Left ventricle myocardium inferior (tissue), 1 donor: Measurements from ENCODE around the gene GREB1. TPM values are rescaled to one million over a fixed set of nuclear protein-coding genes. Genes with fewer than 3 reads are reported as not detected.

Experiments
- DNase-seq: peaks from one replicate; pipeline ENCODE4 v3.0.0-alpha.2; 2020
- H3K27ac ChIP-seq: fragments of 200-600 bp; replicated peaks from 2 replicates; pipeline ENCODE4 v1.8.0; 2021
- H3K27me3 ChIP-seq: fragments of 200-600 bp; 2 replicates; pipeline ENCODE4 v1.8.0; 2021; ENCODE audit warnings: low read depth
- H3K36me3 ChIP-seq: fragments of 200-600 bp; 2 replicates; pipeline ENCODE4 v1.8.0; 2021
- H3K4me1 ChIP-seq: fragments of 200-600 bp; 2 replicates; pipeline ENCODE4 v1.8.0; 2021
- H3K4me3 ChIP-seq: fragments of 200-600 bp; 2 replicates; pipeline ENCODE4 v1.8.0; 2021; ENCODE audit warnings: mild to moderate bottlenecking, moderate library complexity
- H3K9me3 ChIP-seq: fragments of 200-600 bp; replicated peaks from 2 replicates; pipeline ENCODE4 v1.8.0; 2021
- CTCF ChIP-seq: fragments of 200-600 bp; IDR thresholded peaks from 2 replicates; pipeline ENCODE4 v1.8.0; 2021; ENCODE audit warnings: antibody characterized with exemption, mild to moderate bottlenecking, borderline replicate concordance
- intact Hi-C: fragments of 100-400 bp; cut with micrococcal nuclease; formaldehyde crosslinking; loops from one replicate; pipeline ENCODE4 v1.11.0; 2022
- total RNA-seq: library from RNA; stranded (reverse); fragmentation: NEBNext Ultra II Directional; extraction: Animal tissue kit (Norgen Biotek cat#: 25700); gene quantifications from one replicate; pipeline ENCODE4 v1.2.1, GENCODE V29; 2021
- donor health status: DM: no; HTN: yes; CAD: no; lungs with severe emphysema.

The GREB1 gene
- total RNA-seq, 1 donor from 2014 or later, result 7.8 TPM

- no peaks in the 10 kb centered on the region for H3K36me3 ChIP-seq
- H3K4me3 ChIP-seq, result no peak overlapping the region
- DNase-seq, result no peak
- no peaks in the 10 kb centered on the region for H3K27me3 ChIP-seq
- H3K27ac ChIP-seq, result no peak overlapping the region
- no peaks in the 10 kb centered on the region for H3K9me3 ChIP-seq
- intact Hi-C loops, result no loop called here
- H3K4me1 ChIP-seq, result peaks cover 34% of the 10 kb centered on the region
- no peak for TF ChIP-seq CTCF
Measured at GRCh38 chr2:11543337-11544216, 9.7 kb downstream of the GREB1 start.

- no peak for TF ChIP-seq CTCF
- intact Hi-C loops, result no loop called here
Measured at GRCh38 chr2:11546072-11546471, 12.2 kb downstream of the GREB1 start.

GRCh38 chr2:11547912-11548497, 14.2 kb downstream of the GREB1 start:
- no peak for TF ChIP-seq CTCF

More at GRCh38 chr2:11546072-11546471, 12.2 kb downstream of the GREB1 start:
- Histone ChIP-seq H3K9me3 (no peaks in the 10 kb centered on the region), H3K4me1 (peaks cover 13% of the 10 kb centered on the region), H3K36me3 (no peaks in the 10 kb centered on the region), H3K27me3 (no peaks in the 10 kb centered on the region), H3K4me3 (no peak overlapping the region), H3K27ac (no peak overlapping the region)
- DNase-seq, result no peak

GRCh38 chr2:11550302-11550701, 16.5 kb downstream of the GREB1 start:
- intact Hi-C loops, result no loop called here
- Histone ChIP-seq H3K4me3 (no peak overlapping the region), H3K4me1 (peaks cover 6% of the 10 kb centered on the region), H3K27me3 (no peaks in the 10 kb centered on the region), H3K9me3 (no peaks in the 10 kb centered on the region), H3K36me3 (no peaks in the 10 kb centered on the region), H3K27ac (no peak overlapping the region)
- TF ChIP-seq CTCF, result no peak
- DNase-seq, result no peak

More at GRCh38 chr2:11547912-11548497, 14.2 kb downstream of the GREB1 start:
- intact Hi-C loops, result no loop called here
- no peak for DNase-seq
- H3K4me3 ChIP-seq, result no peak overlapping the region
- H3K27ac ChIP-seq, result no peak overlapping the region
- H3K36me3 ChIP-seq, result no peaks in the 10 kb centered on the region
- H3K4me1 ChIP-seq, result peaks cover 13% of the 10 kb centered on the region
- no peaks in the 10 kb centered on the region for H3K9me3 ChIP-seq
- no peaks in the 10 kb centered on the region for H3K27me3 ChIP-seq

- no peak for TF ChIP-seq CTCF
- no peaks in the 10 kb centered on the region for H3K27me3 ChIP-seq
- no peak overlapping the region for H3K4me3 ChIP-seq
- no peaks in the 10 kb centered on the region for H3K36me3 ChIP-seq
- no peak for DNase-seq
- H3K4me1 ChIP-seq, result peaks cover 6% of the 10 kb centered on the region
- no peaks in the 10 kb centered on the region for H3K9me3 ChIP-seq
- H3K27ac ChIP-seq, result no peak overlapping the region
- intact Hi-C loops, result no loop called here
Measured at GRCh38 chr2:11550901-11551568, 17.2 kb downstream of the GREB1 start.
